Activated CD4-positive, alpha-beta T cell treated with anti-CD3 and anti-CD28 coated beads, Interleukin-2, amount 50 U/mL, for 48 hours (primary cell): ENCODE data around the gene ZCCHC7.
"Not testable (repeated sequence)": the region's sequence is repeated elsewhere in the genome, so short reads cannot be mapped to it uniquely, and the experiment has no call there.

ENCODE experiments used
- DNase-seq, 2 experiments: peaks; one replicate each; pipeline ENCODE4 v3.0.0-alpha.2; 2020

Gene ZCCHC7

DNA sequence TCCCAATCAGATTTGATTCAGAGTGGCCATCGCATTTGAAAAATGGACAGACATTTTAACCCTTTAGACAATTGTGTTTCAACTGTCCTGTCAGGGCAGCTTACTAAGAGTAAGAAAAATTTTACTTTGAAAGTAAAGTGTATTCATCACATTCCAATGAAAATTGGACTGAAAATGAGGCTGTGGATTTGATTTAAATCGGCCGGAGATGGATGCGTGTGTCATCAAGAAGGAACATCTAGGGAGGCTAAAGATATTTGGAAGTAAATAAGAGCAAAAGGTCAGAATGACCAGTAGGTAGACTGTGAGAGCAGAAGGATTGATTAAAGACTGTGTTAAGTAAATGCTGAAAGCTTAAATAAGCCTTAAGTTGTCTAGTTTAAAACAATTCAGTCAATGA, 1.5 kb downstream of the ZCCHC7 start:
- DNase-seq: no peak

DNA sequence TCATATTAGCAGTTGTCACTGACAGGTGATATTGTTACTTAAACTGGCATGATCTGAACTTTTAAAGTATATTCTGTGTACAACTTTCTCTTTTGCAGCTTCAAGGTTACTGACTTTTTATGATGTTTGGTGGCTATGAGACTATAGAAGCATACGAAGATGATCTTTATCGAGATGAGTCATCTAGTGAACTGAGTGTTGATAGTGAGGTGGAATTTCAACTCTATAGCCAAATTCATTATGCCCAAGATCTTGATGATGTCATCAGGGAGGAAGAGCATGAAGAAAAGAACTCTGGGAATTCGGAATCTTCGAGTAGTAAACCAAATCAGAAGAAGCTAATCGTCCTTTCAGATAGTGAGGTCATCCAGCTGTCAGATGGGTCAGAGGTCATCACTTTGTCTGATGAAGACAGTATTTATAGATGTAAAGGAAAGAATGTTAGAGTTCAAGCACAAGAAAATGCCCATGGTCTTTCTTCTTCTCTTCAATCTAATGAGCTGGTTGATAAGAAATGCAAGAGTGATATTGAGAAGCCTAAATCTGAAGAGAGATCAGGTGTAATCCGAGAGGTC, 5.9 kb downstream of the ZCCHC7 start:
- no peak for DNase-seq

DNA sequence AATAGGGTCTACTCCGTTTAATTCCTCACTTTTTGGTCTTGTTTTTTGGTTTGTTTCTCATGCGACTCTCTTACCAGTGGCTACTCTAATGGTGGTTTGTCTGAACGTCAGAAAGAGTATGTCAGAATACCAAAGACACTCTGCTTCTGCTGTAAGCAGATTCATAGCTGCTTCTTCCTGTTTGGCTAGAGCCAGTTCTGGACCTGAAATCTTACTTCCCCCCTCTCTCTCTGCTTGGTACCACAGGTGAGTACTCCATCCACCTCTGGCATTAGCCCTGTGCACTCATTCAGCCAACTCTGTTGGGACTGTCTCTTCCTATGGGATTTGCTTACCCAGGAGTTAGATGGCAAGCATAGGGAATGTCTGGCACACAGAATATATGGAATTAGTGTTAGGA, 6.6 kb downstream of the ZCCHC7 start:
- no peak for DNase-seq

DNA sequence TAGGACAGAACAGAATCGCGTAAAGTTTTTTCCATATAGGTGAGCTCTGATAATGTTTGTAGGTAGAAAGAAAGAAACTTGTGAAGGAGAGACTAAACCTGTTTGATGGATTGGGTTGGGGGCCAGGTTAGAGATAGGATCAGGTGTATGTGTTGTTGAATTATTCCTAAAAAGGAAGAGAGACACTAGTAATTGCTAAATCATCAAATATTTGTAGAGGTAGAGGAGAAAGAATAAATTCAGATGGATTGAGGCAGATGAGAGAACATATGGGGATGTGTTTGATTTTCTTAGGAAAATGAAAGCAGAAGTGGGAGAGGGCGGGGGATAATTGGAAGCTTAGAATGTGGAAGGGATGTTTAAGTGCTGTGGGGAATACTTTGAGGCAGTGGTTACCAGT, 7.7 kb downstream of the ZCCHC7 start:
- DNase-seq: no peak

DNA sequence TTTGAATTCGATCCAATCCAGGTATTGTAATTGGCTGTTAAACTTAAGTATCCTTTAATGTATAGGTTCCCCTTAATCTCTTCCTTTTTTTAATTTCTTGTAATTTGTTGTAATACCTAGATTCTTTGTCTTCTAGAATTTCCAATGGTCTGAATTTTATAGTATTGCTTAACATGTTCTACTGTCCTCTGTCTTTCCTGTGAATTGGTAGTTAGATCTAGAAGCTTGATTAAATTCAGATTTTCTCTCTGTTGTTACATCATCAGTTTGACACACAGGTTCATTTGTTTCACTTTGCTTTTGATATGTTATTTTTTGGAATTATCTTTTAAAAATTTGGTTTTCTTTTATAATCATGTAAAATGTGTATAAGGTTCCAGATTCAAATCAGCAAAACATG, 13.8 kb downstream of the ZCCHC7 start:
- no peak for DNase-seq

DNA sequence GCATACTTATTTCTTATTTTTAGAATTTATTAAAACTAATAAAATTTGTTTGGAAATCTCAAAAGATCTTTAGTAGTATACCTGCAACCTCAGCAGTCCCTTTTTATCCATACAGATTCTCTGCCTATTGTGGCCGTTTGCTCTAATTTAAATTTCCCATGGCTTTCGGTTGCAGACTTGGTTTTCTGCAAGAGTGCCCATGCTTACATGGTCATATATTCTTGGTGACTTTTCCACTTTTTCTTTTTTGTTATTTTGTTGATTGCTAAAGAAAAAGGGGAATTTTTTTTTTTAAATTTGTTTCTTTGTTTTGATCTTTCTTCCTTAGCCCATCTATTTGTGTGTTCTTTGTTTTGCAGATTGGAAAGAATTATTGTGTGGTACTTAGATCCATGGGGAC, 20.6 kb downstream of the ZCCHC7 start:
- DNase-seq: no peak

DNA sequence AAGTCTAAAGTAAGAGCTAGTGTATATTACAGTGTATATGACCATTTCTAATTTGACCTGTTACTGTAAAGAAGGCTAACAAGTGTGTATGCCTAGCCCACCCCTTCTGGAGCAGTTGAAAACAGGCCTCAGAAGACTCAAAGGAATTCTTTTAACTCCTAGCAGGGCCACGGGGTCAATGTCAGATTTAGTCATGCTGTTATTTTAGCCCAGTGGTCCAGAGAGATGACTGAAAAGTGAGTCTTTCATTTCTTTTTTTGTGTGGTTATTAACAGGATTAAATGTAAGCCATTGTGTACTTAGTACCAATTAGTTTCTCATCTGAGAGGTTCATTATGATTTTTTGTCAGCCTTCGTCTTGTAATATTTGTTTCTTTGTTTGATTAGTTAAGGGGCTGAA, 24.4 kb downstream of the ZCCHC7 start:
- DNase-seq: no peak

DNA sequence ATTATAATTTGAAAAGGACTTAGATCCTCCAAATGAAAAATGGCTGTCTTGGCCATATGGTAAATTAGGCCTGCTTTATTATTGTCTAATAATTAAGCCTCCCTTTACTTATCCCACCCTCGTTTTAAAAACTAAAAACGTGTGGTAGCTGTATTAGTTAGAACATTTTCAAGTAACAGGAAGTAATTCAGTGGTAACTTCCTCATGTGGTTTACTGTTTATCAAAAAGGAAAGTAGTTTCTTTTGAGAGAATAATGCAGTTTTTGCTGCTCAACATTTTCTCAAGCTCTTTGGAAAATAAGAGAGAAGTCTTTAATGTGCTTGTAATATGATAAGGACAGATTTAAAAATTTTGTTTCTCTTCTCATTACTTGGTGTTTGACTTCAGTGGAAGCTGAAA, 26.0 kb downstream of the ZCCHC7 start:
- DNase-seq: no peak

DNA sequence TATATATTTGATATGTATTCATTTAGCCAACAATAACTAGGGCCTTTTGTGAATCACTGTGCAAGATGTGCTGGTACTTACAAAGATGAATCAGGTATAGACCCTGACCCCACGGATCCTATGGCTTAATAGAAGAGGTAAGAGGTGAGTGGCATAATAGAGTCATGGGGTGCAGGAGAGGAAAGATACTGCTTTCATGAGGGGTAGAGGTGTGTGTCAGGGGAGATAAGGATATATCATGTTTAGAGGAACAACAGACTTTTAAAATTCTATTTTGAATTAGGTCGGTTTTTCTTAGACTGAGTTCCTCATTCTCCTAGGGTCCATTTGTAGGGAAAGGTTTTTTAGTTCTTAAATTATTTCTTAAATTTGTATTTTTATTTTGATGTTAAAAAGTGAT, 27.8 kb downstream of the ZCCHC7 start:
- no peak for DNase-seq

DNA sequence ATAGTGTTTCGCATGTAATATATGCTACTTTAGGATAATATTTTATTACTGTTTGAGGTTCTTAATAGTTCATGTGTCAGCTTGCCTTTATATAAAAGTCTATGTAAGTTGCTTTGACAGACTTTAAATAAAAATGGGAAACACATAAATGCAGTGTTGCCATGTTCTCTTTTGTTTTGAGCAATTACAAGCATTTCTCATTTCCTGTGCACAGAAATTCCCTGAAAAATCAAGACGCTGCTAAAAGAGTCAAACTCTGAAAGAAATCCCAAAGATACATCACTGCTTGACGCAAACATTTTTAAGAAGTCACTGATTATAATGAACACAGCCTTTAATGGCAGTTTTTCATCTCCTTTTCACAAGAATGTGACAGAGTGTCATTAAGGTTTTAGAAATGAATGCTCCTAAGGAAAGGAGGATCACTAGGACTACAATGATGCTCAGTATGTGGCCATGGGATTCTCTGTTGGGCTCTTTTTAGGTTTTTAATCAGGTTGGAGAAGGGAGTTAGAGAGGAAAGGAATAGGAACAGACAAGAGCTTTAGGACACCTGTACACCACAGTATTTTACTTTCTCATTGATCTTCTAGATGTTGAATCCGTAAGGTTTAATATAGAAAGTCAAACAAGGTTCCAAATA, 29.4 kb downstream of the ZCCHC7 start:
- no peak for DNase-seq

DNA sequence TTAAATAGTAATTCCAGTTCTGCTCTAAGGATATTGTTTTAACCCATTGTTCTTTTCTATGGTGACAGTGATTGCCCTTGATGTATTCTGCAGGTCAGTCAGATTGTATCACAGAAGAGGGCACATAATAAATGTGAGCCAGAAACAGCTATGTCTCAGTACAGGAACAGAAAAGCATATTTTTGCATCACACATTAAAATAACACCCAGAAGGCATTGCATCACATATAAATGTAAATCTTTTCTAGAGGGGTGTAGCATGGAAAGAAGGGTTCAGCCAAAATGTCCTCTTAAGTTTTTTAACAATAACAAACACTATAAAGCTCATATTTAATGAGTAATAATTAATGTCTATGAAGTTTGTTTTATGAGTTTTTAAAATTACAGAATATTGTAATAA, 30.0 kb downstream of the ZCCHC7 start:
- no peak for DNase-seq

DNA sequence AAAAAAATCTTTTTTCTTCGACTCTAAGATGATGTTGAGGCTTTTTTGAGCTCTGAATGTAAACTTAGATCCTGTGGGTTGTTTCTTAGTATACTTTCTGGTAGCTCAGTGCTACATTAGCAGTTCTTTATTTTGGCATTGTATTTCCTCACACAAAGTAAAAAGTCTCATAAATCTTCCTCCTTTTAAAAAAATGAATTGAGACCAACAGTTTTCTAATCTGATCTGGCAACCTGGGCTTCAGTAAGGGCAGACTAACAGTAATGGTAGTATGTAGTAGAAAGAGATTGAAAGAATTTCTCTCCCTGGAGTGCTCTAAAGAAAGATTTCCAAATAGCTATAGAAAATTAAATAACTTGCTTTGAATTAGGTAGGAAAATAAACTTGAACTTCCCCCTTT, 31.4 kb downstream of the ZCCHC7 start:
- no peak for DNase-seq

DNA sequence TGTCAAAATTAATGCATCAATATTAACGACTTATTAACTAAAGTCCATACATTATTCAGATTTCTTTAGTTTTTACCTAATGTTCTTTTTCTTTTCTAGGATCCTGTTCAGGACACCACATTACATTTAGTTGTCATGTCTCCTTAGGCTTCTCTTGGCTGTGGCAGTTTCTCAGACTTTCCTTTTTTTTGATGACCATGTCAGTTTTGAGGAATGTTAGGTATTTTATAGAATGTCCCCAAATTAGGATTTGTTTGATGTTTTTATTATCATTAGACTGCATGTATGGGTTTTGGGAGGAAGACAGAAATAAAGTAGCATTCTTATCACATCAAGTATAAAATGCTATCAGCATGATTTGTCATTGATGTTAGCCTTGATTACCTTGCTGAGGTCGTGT, 32.0 kb downstream of the ZCCHC7 start:
- no peak for DNase-seq

DNA sequence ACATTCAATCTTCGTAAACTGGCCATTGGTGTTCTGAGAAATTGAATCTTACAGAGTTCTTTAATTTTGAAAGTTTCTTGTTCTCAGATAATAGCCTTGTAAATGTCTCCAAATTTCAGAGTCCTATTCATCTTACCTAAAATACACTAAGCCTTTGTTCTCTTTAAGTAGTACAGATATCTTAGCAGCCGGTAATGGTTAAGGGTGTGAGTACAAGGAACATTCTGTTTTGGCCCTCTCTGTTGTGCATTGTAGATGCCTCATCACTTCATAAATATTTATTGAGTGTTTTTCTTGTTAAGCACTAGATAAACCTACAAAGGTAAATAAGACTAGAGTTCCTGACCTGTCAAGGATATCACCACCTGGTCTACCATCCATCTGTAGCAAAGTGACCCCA, 35.2 kb downstream of the ZCCHC7 start:
- DNase-seq: no peak

DNA sequence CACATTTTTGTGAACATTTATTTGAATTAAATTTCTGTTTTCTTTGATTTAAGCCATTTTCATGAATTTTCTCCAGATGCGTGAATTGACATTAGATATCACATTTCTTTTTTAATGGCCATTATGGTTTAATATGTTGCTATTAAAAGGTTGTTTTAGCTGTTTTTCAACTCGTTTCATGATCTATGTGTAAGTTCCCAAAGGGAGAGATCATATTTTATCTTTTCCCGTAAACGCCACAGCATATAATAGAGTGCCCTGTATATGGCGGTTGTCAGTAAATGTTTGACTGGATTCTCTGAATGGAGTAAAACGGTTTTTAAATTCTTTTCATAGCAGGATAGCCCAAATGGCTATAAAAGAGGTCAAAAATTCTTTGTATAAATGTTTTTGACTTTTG, 35.8 kb downstream of the ZCCHC7 start:
- DNase-seq: no peak

DNA sequence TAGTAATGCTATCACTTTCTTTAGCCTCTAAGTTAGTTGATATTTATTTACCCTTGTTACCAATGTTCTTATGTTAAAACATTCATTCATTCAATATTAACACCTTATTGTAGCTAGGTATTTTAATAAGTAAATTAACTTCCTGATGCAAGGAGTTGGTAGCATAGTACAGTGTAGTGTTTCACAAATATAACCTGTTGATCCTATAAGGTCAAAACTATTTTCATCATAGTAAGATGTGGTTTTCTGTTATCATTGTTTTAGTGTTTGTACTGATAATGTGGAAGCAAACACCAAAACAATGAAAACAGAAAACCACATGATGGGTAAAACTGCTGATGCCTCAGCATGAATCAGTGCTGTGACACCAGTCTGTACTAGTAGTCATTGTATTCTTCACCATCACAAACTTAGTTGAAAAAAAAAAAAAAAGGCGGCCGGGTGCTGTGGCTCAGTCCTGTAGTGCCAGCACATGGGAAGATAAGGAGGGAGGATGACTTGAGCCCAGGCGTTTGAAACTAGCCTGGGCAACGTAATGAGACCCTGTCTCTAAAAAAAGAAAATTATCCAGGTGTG, 36.5 kb downstream of the ZCCHC7 start:
- DNase-seq: no peak

DNA sequence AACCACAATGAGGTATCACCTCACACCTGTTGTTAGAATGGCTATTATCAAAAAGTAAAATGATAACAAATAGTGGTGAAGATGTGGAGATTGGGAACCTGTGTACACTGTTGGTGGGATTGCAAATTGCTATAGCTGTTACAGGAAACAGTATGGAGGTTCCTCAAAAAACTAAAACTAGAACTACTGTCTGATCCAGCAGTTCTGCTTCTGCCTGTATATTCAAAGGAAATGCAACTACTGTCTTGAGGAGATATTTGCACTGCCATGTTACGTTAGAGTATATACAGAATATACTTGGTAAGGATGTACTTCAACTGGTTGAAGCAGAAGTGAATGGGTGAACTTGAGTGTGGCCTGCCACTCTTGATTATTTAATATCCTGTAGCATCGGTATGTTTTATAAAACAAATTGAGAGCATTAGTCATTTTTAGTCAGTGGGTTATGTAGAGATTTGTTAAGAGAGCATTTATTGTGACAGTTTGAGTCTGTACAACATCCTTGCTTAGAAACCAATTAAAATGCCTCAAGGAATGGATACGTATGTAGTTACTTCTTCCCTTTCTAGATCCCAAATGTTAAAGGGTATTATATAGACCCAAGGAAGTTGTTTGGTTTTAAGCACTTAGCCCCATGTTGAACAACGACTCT, 37.5 kb downstream of the ZCCHC7 start:
- no peak for DNase-seq

DNA sequence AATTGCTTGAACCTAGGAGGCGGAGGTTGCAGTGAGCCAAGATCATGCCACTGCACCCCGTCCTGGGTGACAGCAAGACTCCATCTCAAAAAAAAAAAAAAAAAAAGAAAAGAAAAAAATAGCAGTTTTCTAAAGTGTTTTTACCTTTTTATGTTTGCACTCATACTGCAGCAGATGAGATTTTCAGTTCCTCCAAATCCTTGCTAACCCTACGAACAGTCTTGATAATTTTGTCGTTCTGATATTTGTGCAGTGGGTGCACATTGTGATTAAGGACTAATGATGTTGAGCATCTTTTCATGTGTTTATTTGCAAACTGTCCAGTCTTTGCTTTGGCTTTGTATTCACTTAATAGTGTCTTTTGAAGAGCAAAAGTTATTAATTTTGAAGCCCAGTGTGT, 42.9 kb downstream of the ZCCHC7 start:
- DNase-seq: no peak

DNA sequence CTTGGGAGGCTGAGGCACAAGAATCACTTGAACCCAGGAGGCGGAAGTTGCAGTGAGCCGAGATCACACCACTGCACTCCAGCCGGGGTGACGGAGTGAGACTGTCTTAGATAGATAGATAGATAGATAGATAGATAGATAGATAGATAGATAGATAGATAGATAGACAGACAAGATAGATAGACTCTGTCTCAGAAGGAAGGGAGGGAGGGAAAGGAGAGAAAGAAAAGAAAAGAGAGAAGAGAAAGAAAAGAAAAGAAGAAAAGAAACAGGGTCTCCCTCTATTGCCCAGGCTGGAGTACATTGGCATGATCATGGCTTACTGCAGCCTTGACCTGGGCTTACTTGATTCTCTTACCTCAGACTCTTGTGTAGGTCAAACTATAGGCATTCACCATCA, 44.0 kb downstream of the ZCCHC7 start:
- DNase-seq: not testable (repeated sequence)

DNA sequence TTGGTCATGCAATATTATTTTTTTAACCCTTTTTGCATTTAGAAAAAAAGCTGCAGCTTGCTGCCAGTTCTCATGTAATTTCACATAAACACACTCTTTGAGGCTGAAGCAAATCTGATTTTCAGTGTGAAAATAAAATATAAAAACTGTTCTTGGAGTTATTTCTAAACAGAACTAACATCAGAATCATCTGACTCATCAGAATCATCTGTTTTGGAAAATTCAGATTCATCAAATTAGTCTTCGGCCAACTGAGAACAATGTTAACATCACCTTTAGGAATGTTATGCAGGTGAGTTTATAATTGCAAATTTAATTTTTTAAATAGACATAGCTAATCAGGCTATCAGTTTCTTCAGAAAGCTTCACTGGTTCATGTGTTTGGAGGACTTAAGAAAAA, 45.3 kb downstream of the ZCCHC7 start:
- no peak for DNase-seq

DNA sequence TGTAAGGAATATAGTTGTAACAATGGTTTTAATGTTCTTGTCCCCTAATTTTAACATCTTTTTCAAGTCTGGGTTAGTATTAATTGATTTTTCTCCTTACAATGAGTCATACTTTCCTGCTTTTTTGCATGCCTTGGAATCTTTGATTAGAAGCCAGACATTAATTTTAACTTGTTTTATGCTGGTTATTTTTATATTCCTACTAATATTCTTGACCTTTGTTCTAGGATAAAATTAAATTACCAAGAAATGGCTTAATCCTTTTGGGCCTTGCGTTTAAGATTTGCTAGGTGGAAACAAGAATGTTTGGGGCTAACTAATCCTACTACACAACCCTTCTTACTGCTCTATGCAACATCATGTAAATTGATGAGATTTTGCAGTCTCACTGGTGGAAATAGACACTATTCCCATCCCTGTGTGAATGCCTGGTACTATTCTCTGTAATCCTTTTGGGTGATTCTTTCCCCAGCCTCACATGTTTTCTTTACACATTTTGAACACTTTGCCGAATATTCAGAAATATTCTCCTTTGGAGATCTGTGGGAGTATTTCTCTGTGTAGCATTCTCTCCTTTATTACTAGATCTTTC, 47.2 kb downstream of the ZCCHC7 start:
- no peak for DNase-seq

DNA sequence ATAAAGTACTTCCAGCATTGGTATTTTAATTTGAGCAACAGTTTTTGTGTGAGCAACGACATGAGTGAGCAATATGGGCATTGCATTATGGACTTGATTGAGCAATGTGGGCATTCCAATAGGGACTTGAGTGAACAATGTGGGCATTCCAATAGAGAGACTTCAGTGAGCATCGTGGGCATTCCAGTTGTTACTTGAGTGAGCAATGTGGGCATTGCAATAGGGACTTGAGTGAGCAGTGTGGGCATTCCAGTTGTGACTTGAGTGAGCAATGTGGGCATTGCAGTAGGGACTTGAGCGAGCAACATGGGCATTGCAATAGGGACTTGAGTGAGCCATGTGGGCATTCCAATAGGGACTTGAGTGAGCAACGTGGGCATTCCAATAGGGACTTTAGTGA, 52.2 kb downstream of the ZCCHC7 start:
- no peak for DNase-seq

DNA sequence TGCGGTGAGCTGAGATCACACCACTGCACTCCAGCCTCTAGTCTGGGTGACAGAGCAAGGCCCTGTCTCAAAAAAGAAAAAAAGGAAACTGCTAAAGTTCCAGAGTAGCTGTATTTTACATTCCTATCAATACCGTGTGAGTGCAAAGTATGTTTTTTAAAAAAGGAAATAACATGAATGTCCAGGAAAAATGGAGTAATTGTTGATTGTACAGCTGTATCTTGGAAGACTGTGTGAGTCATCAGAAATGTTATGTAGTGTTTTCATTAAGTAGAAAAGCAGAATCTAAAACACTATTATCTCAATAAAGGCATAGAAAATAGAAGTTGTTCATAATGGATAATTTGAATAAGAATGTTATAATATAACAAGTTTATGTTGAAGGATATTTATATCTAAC, 53.9 kb downstream of the ZCCHC7 start:
- no peak for DNase-seq

DNA sequence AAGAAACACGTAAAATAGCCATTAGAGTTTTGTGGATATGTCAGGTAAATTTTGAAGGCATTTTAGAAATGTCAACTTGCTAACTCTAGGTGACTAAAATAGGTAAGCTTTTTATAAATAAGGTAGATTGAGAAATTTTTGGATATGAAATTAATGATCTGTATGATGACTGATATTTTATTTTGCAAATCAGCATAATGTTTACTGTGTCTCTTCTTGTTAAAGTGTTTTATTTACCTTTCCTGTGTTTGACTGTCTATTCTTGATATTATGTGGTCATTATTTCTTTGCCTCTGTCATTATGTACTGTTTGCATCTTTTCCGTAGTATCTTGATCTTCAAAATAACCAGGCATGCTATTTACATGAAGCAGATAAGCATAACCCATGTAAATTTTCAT, 58.4 kb downstream of the ZCCHC7 start:
- DNase-seq: no peak
